ENCODE data around the gene KDM2B.
A peak's percentile ranks its signal among the peaks of the same experiment; 100 is the strongest.
"Not testable (repeated sequence)": the region's sequence is repeated elsewhere in the genome, so short reads cannot be mapped to it uniquely, and the experiment has no call there.

KDM2B gene

GRCh38 chr12:121399391-121400331, 181.2 kb downstream of the KDM2B start, which contains the start of gene RNF34:
RNF34 (plus strand) TSS chr12:121400118; CDS start chr12:121400213, 95 bp downstream.
- peak; percentile 99 for DNase-seq
- TF ChIP-seq GATA1 (IDR thresholded peaks at IDR 0.05; ENCODE audit: low read depth, low read length), result no peak
- TF ChIP-seq POLR2A (IDR thresholded peaks at IDR 0.05; ENCODE audit: low read length), result peak; percentile 98

GRCh38 chr12:121398355-121398754, 182.5 kb downstream of the KDM2B start:
- no peak for DNase-seq
- TF ChIP-seq GATA1 (IDR thresholded peaks at IDR 0.05; ENCODE audit: low read depth, low read length) (no peak), POLR2A (IDR thresholded peaks at IDR 0.05; ENCODE audit: low read length) (no peak)

GRCh38 chr12:121397521-121397920, 183.3 kb downstream of the KDM2B start:
- TF ChIP-seq GATA1 (IDR thresholded peaks at IDR 0.05; ENCODE audit: low read depth, low read length), result no peak
- TF ChIP-seq POLR2A (IDR thresholded peaks at IDR 0.05; ENCODE audit: low read length), result no peak
- DNase-seq, result no peak

- TF ChIP-seq GATA1 (IDR thresholded peaks at IDR 0.05; ENCODE audit: low read depth, low read length) (no peak), POLR2A (IDR thresholded peaks at IDR 0.05; ENCODE audit: low read length) (no peak)
- DNase-seq, result no peak
Measured at GRCh38 chr12:121392325-121392716, 188.5 kb downstream of the KDM2B start.

GRCh38 chr12:121391619-121392324, 189.1 kb downstream of the KDM2B start:
- no peak for TF ChIP-seq GATA1 (IDR thresholded peaks at IDR 0.05; ENCODE audit: low read depth, low read length)
- no peak for TF ChIP-seq POLR2A (IDR thresholded peaks at IDR 0.05; ENCODE audit: low read length)
- peak; percentile 66 to 82 for DNase-seq

GRCh38 chr12:121390856-121391255, 190.0 kb downstream of the KDM2B start:
- DNase-seq, result no peak
- no peak for TF ChIP-seq POLR2A (IDR thresholded peaks at IDR 0.05; ENCODE audit: low read length)
- no peak for TF ChIP-seq GATA1 (IDR thresholded peaks at IDR 0.05; ENCODE audit: low read depth, low read length)

- TF ChIP-seq GATA1 (IDR thresholded peaks at IDR 0.05; ENCODE audit: low read depth, low read length), result no peak
- TF ChIP-seq POLR2A (IDR thresholded peaks at IDR 0.05; ENCODE audit: low read length), result no peak
- DNase-seq, result no peak
Measured at GRCh38 chr12:121388421-121388981, 192.3 kb downstream of the KDM2B start.

- not testable (repeated sequence) for DNase-seq
Measured at GRCh38 chr12:121384891-121385290, 195.9 kb downstream of the KDM2B start.

GRCh38 chr12:121383601-121384021, 197.2 kb downstream of the KDM2B start:
- no peak for TF ChIP-seq POLR2A (IDR thresholded peaks at IDR 0.05; ENCODE audit: low read length)
- TF ChIP-seq GATA1 (IDR thresholded peaks at IDR 0.05; ENCODE audit: low read depth, low read length), result no peak

GRCh38 chr12:121379945-121380344, 200.9 kb downstream of the KDM2B start:
- no peak for DNase-seq
- TF ChIP-seq POLR2A (IDR thresholded peaks at IDR 0.05; ENCODE audit: low read length) (no peak), GATA1 (IDR thresholded peaks at IDR 0.05; ENCODE audit: low read depth, low read length) (no peak)

More at GRCh38 chr12:121383601-121384021, 197.2 kb downstream of the KDM2B start:
- peak in 1 of 2 experiments; percentile 8 for DNase-seq
